ENCODE results near the gene SLC26A11.

Gene SLC26A11

DNA sequence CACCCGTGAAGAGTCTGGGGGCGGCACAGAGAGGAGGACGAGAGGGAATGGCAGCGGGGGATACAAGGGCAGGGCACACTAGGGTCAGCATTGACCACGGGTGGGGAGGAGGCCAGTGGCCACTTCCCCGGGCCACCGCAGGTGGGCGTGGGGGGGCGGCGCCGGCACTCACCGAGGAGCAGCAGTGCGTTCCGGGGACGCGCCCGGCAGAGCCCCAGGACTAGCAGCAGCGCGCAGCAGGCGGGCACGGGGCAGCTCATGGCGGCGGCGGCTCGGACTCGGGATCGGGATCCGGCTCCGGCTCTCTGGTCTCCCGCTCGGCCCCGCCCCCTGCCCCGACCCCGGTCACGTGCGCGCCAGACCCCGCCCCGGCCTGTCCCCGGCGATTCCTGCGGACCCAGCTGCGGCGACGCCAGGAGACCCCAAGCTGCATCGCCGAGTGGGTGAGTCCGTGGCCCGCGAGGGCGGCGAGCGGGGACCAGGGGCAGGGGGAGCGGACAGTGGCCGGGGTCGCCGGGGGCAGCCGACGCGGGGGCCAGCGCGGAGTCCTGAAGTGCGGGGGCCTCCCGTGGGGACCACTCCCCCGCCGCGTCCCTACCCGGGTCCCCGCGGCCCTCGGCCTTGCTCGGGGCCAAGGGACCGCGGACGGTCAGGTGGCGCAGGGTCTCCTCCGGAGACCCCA, at the start of gene SLC26A11, which contains the start of gene SGSH:
TSS of gene SLC26A11 (plus strand) at position 374 of the 682 bp plus-strand sequence. CDS start 1,134 bp downstream, outside the sequence.
TSS of gene SGSH (minus strand) at position 280 of the 682 bp plus-strand sequence. CDS start at position 260, 20 bp downstream.
- peak; percentile 29 for DNase-seq

DNA sequence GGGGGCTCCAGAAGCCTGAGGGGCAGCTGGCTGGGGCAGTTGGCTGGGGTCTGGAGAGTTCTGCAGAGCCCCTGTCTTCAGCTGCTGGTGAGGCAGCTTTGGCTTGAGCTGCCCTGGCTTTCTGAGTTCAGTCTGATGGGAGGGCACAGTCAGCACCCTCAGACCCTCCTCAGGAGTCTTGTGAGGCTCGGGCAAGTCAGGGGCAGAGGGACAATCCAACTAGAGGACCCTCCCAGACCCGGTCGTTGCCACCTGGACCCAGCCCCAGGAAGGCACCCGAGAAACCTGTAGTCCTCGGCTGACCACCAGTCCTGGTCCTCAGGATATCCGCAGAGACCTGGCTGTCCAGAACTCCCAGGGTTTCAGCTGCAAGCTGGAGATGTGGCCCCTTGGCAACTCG, 48.5 kb upstream of the SLC26A11 start:
- DNase-seq = no peak

GRCh38 chr17:80173126-80173525, 47.1 kb upstream of the SLC26A11 start:
- DNase-seq = no peak

DNA sequence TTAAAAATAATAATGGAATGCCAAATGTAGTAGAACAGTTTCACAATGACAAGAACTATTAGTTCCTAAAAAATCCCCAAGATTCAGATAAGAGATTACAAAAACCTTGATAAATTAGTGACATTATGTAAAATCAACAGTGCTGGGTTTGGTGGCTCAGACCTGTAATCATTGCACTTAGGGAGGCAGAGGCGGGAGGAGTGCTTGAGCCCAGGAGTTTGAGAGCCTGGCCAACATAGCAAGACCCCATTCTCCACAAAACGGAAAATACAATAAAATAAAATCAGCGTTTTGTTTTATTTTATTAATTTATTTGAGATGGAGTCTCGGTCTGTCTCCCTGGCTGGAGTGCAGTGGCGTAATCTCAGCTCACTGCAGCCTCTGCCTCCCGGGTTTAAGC, 46.3 kb upstream of the SLC26A11 start:
- DNase-seq = no peak

DNA sequence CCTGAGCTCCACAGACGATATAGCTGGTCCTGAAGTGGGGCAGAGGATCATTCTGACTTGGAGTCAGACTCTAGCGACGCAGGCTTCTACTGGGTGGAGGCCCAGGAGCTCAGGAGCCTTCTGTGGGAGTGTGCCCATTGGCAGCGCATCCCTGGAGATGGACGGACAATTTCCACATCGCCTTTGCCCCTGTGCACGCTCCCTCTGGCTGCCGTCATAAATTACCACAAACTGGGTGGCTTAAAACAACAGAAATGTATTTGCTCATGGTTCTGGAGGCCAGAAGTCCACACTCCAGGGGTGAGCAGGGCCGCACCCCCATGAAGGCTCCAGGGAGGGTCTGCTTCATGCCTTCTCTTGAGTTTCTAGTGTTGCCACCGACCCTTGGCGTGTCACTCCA, 43.5 kb upstream of the SLC26A11 start:
- DNase-seq = no peak

- DNase-seq = no peak
These were observed 42.1 kb upstream of the SLC26A11 start for GRCh38 chr17:80177986-80178595.

GRCh38 chr17:80180192-80180591, 40.0 kb upstream of the SLC26A11 start:
- no peak for DNase-seq

GRCh38 chr17:80181431-80181830, 38.8 kb upstream of the SLC26A11 start:
- DNase-seq = no peak

DNA sequence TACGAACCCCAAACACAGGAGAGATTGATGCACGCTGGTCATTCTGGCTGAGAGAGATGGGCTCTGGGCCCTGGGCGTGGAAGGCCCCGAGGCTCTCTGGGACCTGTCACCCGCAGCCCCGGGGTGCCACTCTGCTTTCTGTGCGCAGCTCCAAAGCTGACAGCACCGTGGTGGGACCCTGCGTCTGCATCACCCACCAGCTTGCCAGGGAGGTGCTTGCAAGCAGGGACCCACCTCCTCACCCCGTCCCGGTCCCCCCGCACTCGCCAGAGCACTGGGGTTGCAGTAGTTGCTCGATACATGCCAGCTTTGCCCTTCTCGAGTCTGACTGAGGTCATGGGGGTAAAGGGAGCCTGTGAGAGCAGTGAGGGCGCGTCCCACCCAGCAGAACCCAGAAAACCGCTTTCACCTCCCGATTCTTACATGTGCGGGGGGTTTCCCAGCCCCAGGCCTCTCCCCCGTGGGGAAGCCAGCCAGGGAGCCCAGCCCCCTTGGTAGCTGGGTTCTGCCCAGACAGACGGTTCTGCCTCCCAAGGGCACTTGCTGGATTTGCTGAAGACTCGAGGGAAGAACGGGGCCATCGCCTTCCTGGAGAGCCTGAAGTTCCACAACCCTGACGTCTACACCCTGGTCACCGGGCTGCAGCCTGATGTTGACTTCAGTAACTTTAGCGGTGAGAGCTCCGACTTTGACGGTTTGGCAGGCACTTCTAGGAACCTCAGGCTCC, 37.9 kb upstream of the SLC26A11 start:
- DNase-seq = no peak

DNA sequence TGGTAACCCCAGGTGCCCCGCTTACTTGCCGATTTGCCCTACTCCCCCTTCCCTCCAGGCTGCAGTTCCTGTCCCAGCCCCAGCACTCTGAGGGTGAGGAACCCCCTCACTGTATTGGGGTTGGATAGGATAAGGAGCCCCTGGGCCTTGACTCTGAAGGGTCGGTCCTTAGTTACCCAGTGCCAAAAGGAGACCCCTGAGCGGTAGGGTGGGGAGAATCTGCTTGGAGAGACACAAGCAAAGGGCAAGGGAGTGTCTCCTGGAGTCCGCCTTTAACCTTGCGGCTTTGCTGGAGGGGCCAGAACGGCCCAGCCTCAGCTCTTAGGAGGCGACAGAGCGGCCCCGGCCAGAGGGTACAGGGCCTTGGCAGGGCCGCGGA, 37.4 kb upstream of the SLC26A11 start:
- no peak for DNase-seq

DNA sequence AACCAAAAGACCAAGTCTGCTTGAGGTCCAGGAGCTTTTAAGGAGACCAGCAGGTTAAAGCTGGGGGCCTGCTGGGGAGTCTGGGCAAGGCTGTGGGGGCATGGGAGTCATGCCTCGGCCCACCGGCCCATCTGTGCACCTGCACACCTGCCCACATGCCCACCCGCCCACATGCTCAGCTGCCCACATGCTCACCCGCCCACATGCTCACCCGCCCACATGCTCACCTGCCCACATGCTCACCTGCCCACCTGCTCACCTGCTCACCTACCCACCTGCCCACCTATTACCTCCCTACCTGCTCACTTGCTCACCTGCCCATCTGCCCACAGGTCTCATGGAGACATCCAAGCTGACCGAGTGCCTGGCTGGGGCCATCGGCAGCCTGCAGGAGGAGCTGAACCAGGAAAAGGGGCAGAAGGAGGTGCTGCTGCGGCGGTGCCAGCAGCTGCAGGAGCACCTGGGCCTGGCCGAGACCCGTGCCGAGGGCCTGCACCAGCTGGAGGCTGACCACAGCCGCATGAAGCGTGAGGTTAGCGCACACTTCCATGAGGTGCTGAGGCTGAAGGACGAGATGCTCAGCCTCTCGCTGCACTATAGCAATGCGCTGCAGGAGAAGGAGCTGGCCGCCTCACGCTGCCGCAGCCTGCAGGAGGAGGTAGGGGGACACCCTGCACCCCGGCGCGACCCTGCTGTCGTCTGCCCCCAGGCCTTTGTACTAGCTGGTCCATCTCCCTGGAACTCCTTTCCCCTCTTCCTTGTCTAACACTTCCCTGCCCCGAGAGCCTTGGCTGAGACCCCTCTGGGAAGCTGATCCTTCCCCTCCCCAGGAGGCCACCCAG, 36.4 kb upstream of the SLC26A11 start:
- DNase-seq = no peak

DNA sequence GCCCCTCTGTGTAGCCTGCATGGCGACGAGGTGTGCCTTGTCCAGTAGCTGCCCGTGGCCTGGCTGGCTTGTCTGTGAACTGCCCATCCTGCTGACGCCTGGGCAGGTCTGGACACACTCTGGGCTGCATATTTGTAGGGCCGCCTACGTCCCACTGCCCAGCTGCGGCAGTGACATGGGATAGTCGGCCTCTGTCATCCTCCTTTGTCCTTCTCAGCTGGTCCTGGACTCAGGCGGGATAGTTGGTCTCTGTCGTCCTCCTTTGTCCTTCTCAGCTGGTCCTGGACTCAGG, 35.9 kb upstream of the SLC26A11 start:
- no peak for DNase-seq

GRCh38 chr17:80185968-80186367, 34.3 kb upstream of the SLC26A11 start:
- no peak for DNase-seq

GRCh38 chr17:80187090-80187489, 33.1 kb upstream of the SLC26A11 start:
- DNase-seq = no peak

- no peak for DNase-seq
These were observed 32.7 kb upstream of the SLC26A11 start for GRCh38 chr17:80187515-80187941.

DNA sequence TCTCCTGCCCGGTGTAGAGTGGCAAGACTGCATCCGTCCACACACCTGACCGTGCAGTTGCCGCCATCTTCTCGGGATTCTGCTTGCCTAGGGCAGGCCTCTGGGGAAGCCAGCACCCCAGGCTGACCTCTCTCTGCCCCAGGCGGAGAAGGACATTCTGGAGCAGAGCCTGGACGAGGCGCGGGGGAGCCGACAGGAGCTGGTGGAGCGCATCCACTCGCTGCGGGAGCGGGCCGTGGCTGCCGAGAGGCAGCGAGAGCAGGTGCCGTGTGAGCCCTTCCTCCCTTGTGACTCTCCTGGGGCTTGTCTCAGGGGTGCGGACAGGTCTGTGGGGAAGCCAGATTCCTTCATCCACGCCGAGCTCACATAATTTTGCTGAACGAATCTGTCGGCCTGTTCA, 30.6 kb upstream of the SLC26A11 start:
- DNase-seq = no peak

DNA sequence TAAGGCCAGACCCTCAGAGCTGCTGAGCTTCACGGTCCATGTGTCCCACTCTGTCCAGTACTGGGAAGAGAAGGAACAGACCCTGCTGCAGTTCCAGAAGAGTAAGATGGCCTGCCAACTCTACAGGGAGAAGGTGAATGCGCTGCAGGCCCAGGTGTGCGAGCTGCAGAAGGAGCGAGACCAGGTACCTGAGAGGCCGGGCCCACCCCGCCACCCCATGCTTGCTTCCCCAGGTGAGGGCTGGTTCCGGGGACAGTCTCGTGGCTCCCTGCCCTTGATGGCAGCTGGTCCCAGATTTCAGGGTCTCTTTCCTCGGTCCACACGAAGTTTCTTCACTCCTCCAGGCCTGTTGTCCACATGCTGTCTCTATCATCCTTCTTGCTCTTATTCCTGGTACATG, 29.5 kb upstream of the SLC26A11 start:
- no peak for DNase-seq

- no peak for DNase-seq
These were observed 29.0 kb upstream of the SLC26A11 start for GRCh38 chr17:80191192-80191591.

GRCh38 chr17:80191865-80192661, 28.2 kb upstream of the SLC26A11 start:
- DNase-seq = no peak

- DNase-seq = no peak
These were observed 25.1 kb upstream of the SLC26A11 start for GRCh38 chr17:80195141-80195540.

DNA sequence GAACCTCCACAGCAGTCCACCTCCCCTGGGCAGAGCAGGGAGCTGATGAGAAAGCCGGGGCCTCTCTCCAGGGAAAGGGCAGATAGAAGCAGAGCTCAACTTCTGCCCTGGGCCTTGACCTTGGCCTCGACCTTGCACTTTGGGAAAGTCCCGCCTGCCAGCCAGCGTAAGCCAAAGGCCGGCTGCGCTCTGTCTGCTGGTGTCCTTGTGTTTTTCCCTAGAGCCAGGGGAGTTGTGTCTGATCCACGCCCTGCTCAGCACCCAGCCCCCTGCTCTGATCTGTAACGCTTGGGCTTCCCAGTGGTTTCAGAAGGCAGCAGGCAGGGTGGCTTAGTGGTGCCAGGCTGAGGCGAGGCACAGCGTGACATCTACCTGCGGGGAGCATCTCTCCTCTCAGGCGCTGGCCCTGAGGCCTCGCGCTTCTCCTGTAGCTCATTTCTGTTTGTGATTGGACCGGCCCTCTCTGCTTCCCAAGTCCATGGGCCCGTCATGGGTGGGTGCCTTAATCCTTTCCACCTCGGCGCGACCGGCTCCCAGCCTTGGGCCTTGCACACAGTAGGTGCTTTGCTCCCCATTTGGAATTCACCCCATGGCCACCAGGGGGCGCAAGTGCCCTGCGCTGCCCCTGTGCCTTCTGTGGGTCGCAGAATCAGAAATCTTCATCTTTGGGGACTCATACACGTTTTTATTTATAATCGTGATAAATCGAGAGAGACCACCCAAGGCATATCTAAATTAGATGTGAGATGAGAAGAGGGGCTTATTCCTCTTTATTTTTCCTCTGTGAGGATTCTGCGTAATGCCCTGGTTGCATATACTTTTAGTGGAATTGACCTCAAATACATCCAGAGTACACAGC, 24.3 kb upstream of the SLC26A11 start:
- DNase-seq = no peak
